Measurements from ENCODE around the gene BRPF3.

GRCh38 chr6:36252005-36252404 is 55.5 kb downstream of the BRPF3 start:
- TF ChIP-seq CTCF (IDR thresholded peaks at IDR 0.05) (no peak), ZFX (IDR thresholded peaks at IDR 0.05; ENCODE audit: borderline replicate concordance) (no peak)
